Trophoblast cell (in vitro differentiated cells and primary cell): ENCODE measurements around the gene PRPH.

Experiments
- DNase-seq, 2 donors: peaks; one replicate each; pipeline ENCODE4 v3.0.0-alpha.2; 2016
- H2AFZ ChIP-seq: 2 replicates; pipeline ENCODE4 v1.6.1; 2013; ENCODE audit warnings: low read length, moderate library complexity, mild to moderate bottlenecking; ENCODE audit not compliant: insufficient read depth, poor library complexity
- H2AK5ac ChIP-seq: 2 replicates; pipeline ENCODE4 v1.6.1; 2013; ENCODE audit warnings: mild to moderate bottlenecking, low read length
- H2BK120ac ChIP-seq: 2 replicates; pipeline ENCODE4 v1.6.1; 2013; ENCODE audit warnings: low read length, mild to moderate bottlenecking, moderate library complexity; ENCODE audit not compliant: insufficient read depth, poor library complexity
- H2BK12ac ChIP-seq: 2 replicates; pipeline ENCODE4 v1.6.1; 2013; ENCODE audit warnings: mild to moderate bottlenecking, low read length, moderate library complexity
- H2BK5ac ChIP-seq: 2 replicates; pipeline ENCODE4 v1.6.1; 2013; ENCODE audit warnings: low read length, low read depth, moderate library complexity, mild to moderate bottlenecking; ENCODE audit not compliant: poor library complexity
- H3K14ac ChIP-seq: 2 replicates; pipeline ENCODE4 v1.6.1; 2013; ENCODE audit warnings: mild to moderate bottlenecking, low read length
- H3K18ac ChIP-seq: 2 replicates; pipeline ENCODE4 v1.6.1; 2013; ENCODE audit warnings: mild to moderate bottlenecking, low read length
- H3K23ac ChIP-seq: 2 replicates; pipeline ENCODE4 v1.6.1; 2013; ENCODE audit warnings: low read length
- H3K27ac ChIP-seq: 2 replicates; pipeline ENCODE4 v1.5.1; 2013; ENCODE audit warnings: low read depth, mild to moderate bottlenecking, inconsistent platforms, low read length, moderate library complexity
- H3K27me3 ChIP-seq: 2 replicates; pipeline ENCODE4 v1.6.1; 2013; ENCODE audit warnings: inconsistent platforms, mild to moderate bottlenecking, low read length, moderate library complexity; ENCODE audit not compliant: insufficient read depth
- H3K36me3 ChIP-seq, 2 experiments: 1 replicate in 1 of 2; 2 replicates in 1 of 2; pipeline ENCODE4 v1.6.1; 2013; ENCODE audit warnings: low read length in 2 of 2, mild to moderate bottlenecking in 2 of 2, moderate library complexity in 1 of 2; ENCODE audit not compliant: insufficient read depth in 2 of 2, control insufficient read depth in 1 of 2
- H3K4ac ChIP-seq: 2 replicates; pipeline ENCODE4 v1.6.1; 2013; ENCODE audit warnings: low read depth, mild to moderate bottlenecking, low read length, moderate library complexity
- H3K4me1 ChIP-seq, 2 experiments: 1 replicate in 1 of 2; 2 replicates in 1 of 2; pipeline ENCODE4 v1.6.1; 2013; ENCODE audit warnings: low read length in 2 of 2, mild to moderate bottlenecking in 2 of 2, moderate library complexity in 1 of 2; ENCODE audit not compliant: insufficient read depth in 2 of 2, control insufficient read depth in 1 of 2
- H3K4me2 ChIP-seq: 2 replicates; pipeline ENCODE4 v1.6.1; 2013; ENCODE audit warnings: inconsistent platforms, mild to moderate bottlenecking, low read length, moderate library complexity
- H3K4me3 ChIP-seq: 2 replicates; pipeline ENCODE4 v1.5.1; 2013; ENCODE audit warnings: mild to moderate bottlenecking, low read depth, low read length, inconsistent platforms
- H3K79me1 ChIP-seq: one replicate; pipeline ENCODE4 v1.6.1; 2013; ENCODE audit warnings: low read length
- H3K79me2 ChIP-seq: 2 replicates; pipeline ENCODE4 v1.6.1; 2013; ENCODE audit warnings: low read length, mild to moderate bottlenecking; ENCODE audit not compliant: control insufficient read depth, insufficient read depth, poor library complexity
- H3K9ac ChIP-seq: 2 replicates; pipeline ENCODE4 v1.6.1; 2013; ENCODE audit warnings: mild to moderate bottlenecking, low read length
- H3K9me3 ChIP-seq: 2 replicates; pipeline ENCODE4 v1.6.1; 2013; ENCODE audit warnings: low read depth, mild to moderate bottlenecking, control low read depth, inconsistent platforms, low read length; ENCODE audit not compliant: insufficient read depth
- H4K12ac ChIP-seq: 2 replicates; pipeline ENCODE4 v1.6.1; 2013; ENCODE audit warnings: low read depth, mild to moderate bottlenecking, low read length, moderate library complexity
- H4K8ac ChIP-seq: 2 replicates; pipeline ENCODE4 v1.6.1; 2013; ENCODE audit warnings: low read depth, mild to moderate bottlenecking, low read length, moderate library complexity
- H4K91ac ChIP-seq: one replicate; pipeline ENCODE4 v1.6.1; 2013; ENCODE audit warnings: low read depth, mild to moderate bottlenecking, low read length, moderate library complexity
- WGBS: extraction: QIAGEN DNeasy Blood & Tissue Kit; methylation state at CpG from one replicate; pipeline ENCODE4 v1.1.7; 2013; ENCODE audit warnings: missing lambda C conversion rate; ENCODE audit not compliant: insufficient read length, insufficient coverage; ENCODE audit errors: extremely low coverage; 5-methylcytosine and 5-hydroxymethylcytosine counted together

Gene PRPH

GRCh38 chr12:49346659-49347310 is 51.8 kb downstream of the PRPH start, which contains the start of gene DNAJC22:
Gene DNAJC22, plus strand, starts transcription at chr12:49346888. Its CDS starts 1,985 bp downstream, at chr12:49348873.
- H2AK5ac ChIP-seq, result no peak within 1 kb of the TSS

GRCh38 chr12:49347311-49348193 is 52.6 kb downstream of the PRPH start:
- Histone ChIP-seq H3K4me3 (no peak overlapping the region), H3K9ac (no peak overlapping the region), H3K23ac (no peak overlapping the region), H3K79me2 (no peaks in the 10 kb centered on the region), H3K4me2 (peak overlapping the region; percentile 51), H3K79me1 (no peaks in the 10 kb centered on the region), H3K36me3 (no peaks in the 10 kb centered on the region), H3K4ac (no peak overlapping the region), H2BK120ac (no peak overlapping the region), H3K4me1 (peaks cover 17 to 22% of the 10 kb centered on the region in 2 experiments), H3K9me3 (peaks cover 8% of the 10 kb centered on the region), H3K27me3 (peaks cover 46% of the 10 kb centered on the region), H4K91ac (no peak overlapping the region), H3K27ac (no peak overlapping the region), H3K14ac (no peak overlapping the region), H2BK5ac (no peak overlapping the region), H4K12ac (no peak overlapping the region), H2AK5ac (no peak overlapping the region), H4K8ac (no peak overlapping the region), H2AFZ (no peak overlapping the region), H3K18ac (no peak overlapping the region), H2BK12ac (no peak overlapping the region)
- DNase-seq, result peak in 1 of 2 donors; percentile 71
- no CpG with 5 or more reads among the region's 37 CpGs for WGBS

More at GRCh38 chr12:49346659-49347310, 51.8 kb downstream of the PRPH start, which contains the start of gene DNAJC22:
- H3K79me2 ChIP-seq, result no peaks in the 10 kb centered on the region
- peak within 1 kb of the TSS; percentile 51 for H3K4me2 ChIP-seq
- H3K14ac ChIP-seq, result no peak within 1 kb of the TSS
- no peak within 1 kb of the TSS for H3K9ac ChIP-seq
- no peak within 1 kb of the TSS for H3K4me3 ChIP-seq
- peak in 1 of 2 donors; percentile 56 for DNase-seq
- H3K79me1 ChIP-seq, result no peaks in the 10 kb centered on the region
- no peak within 1 kb of the TSS for H3K27ac ChIP-seq
- no peak within 1 kb of the TSS for H2BK120ac ChIP-seq
- H2AFZ ChIP-seq, result no peak within 1 kb of the TSS
- no peaks in the 10 kb centered on the region for H3K36me3 ChIP-seq
- H2BK12ac ChIP-seq, result no peak within 1 kb of the TSS
- peaks cover 52% of the 10 kb centered on the region for H3K27me3 ChIP-seq
- no peak within 1 kb of the TSS for H4K12ac ChIP-seq
- H3K4me1 ChIP-seq, result peaks cover 21 to 27% of the 10 kb centered on the region in 2 experiments
- H3K9me3 ChIP-seq, result peaks cover 8% of the 10 kb centered on the region
- H3K23ac ChIP-seq, result no peak within 1 kb of the TSS
- no peak within 1 kb of the TSS for H2BK5ac ChIP-seq
- H3K18ac ChIP-seq, result no peak within 1 kb of the TSS
- H3K4ac ChIP-seq, result no peak within 1 kb of the TSS
- no CpG with 5 or more reads among the region's 47 CpGs for WGBS
- H4K8ac ChIP-seq, result no peak within 1 kb of the TSS
- H4K91ac ChIP-seq, result no peak within 1 kb of the TSS
